ENCODE data around the gene SNRK.

SNRK gene

GRCh38 chr3:43320288-43320687 is 33.9 kb downstream of the SNRK start:
- in situ Hi-C loops (cut with HindIII; ENCODE audit: low sequenced_read_pairs) = no loop called here
- DNase-seq (ENCODE audit: low read depth, low spot score) = no peak
- no peak overlapping the region for H3K4me3 ChIP-seq (ENCODE audit: low read depth, low read length)
- TF ChIP-seq, protein P1, sequence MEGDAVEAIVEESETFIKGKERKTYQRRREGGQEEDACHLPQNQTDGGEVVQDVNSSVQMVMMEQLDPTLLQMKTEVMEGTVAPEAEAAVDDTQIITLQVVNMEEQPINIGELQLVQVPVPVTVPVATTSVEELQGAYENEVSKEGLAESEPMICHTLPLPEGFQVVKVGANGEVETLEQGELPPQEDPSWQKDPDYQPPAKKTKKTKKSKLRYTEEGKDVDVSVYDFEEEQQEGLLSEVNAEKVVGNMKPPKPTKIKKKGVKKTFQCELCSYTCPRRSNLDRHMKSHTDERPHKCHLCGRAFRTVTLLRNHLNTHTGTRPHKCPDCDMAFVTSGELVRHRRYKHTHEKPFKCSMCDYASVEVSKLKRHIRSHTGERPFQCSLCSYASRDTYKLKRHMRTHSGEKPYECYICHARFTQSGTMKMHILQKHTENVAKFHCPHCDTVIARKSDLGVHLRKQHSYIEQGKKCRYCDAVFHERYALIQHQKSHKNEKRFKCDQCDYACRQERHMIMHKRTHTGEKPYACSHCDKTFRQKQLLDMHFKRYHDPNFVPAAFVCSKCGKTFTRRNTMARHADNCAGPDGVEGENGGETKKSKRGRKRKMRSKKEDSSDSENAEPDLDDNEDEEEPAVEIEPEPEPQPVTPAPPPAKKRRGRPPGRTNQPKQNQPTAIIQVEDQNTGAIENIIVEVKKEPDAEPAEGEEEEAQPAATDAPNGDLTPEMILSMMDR (IDR thresholded peaks at IDR 0.05; ENCODE audit: low read depth, low read length) = no peak

DNA sequence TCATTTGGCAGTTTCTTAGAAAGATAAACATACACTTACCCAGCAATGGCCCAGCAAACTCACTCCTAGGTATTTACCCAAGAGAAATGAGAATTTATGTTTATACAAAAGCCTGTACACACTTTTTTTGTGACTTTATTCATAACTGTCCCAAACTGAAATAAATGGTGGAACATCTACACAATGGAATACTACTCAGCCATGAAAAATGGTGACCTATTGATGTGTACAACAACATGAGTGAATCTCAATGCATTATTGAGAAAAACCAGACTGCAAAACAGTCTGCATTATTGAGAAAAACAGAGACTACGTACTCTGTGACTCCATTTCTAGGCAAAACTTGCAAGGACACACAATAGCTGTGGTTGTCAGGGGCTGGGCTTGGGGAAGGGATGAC is 37.2 kb downstream of the SNRK start:
- TF ChIP-seq, protein P1 (IDR thresholded peaks at IDR 0.05; ENCODE audit: low read depth, low read length) = no peak
- DNase-seq (ENCODE audit: low read depth, low spot score) = no peak
- in situ Hi-C loops (cut with HindIII; ENCODE audit: low sequenced_read_pairs) = no loop called here
- H3K4me3 ChIP-seq (ENCODE audit: low read depth, low read length) = no peak overlapping the region

GRCh38 chr3:43326891-43327581 is 40.7 kb downstream of the SNRK start:
- in situ Hi-C loops (cut with HindIII; ENCODE audit: low sequenced_read_pairs) = no loop called here
- H3K4me3 ChIP-seq (ENCODE audit: low read depth, low read length) = no peak overlapping the region
- TF ChIP-seq, protein P1 (IDR thresholded peaks at IDR 0.05; ENCODE audit: low read depth, low read length) = no peak
- DNase-seq (ENCODE audit: low read depth, low spot score) = no peak

DNA sequence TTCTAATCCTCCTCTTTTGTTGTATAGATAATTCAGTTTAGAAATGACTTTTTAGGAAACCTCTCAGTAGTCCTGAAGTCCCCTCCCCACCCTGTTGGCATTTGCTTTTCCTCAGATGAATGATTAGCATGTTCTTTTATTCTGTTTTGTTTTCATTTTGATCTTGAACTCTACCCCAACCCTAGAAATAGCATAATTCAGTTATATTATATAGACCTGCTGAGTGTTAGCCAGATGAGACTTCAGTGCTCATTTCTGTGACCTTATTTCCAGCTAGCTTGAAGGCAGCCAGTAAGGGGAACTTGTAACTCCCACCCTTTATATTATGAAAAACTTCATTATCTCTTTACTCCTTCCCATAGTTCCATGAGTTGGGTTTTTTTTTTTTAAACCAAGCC is 41.2 kb downstream of the SNRK start:
- no peak for DNase-seq (ENCODE audit: low read depth, low spot score)
- in situ Hi-C loops (cut with HindIII; ENCODE audit: low sequenced_read_pairs) = no loop called here
- TF ChIP-seq, protein P1 (IDR thresholded peaks at IDR 0.05; ENCODE audit: low read depth, low read length) = no peak
- H3K4me3 ChIP-seq (ENCODE audit: low read depth, low read length) = no peak overlapping the region

- H3K4me3 ChIP-seq (ENCODE audit: low read depth, low read length) = no peak overlapping the region
- in situ Hi-C loops (cut with HindIII; ENCODE audit: low sequenced_read_pairs) = no loop called here
- TF ChIP-seq, protein P1 (IDR thresholded peaks at IDR 0.05; ENCODE audit: low read depth, low read length) = no peak
- DNase-seq (ENCODE audit: low read depth, low spot score) = no peak
Measured at GRCh38 chr3:43328653-43329052, 42.3 kb downstream of the SNRK start.

DNA sequence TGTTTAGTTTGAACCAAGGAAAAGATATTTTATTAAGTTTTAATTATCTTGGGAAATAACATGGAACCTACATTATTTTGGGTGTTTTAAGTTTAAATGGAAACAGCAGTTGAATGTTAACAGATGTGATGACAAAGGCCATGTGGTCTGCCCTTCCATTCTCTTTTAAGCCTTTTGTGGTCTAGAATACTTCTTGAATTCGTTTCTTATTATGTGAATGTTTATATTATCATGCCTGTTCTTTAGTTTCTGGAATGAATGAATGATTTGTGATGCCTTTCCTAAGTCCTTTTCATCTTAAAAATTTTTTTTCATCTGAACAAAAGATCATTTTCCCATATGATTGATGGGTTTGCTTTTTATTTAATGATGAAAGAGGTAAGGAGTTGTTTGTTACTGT is 44.6 kb downstream of the SNRK start:
- DNase-seq (ENCODE audit: low read depth, low spot score) = peak; percentile 61
- in situ Hi-C loops (cut with HindIII; ENCODE audit: low sequenced_read_pairs) = no loop called here
- no peak overlapping the region for H3K4me3 ChIP-seq (ENCODE audit: low read depth, low read length)
- TF ChIP-seq, protein P1 (IDR thresholded peaks at IDR 0.05; ENCODE audit: low read depth, low read length) = no peak

Data from astrocyte of the spinal cord (primary cell).